Esophagus muscularis mucosa (tissue), 4 donors: ENCODE results near the gene CBFA2T3.

Source experiments
- EP300 ChIP-seq: sonication (generic); formaldehyde crosslinking; IDR thresholded peaks from one replicate; pipeline ENCODE4 v1.6.1; 2017; ENCODE audit warnings: antibody characterized with exemption
- POLR2A ChIP-seq: fragments of 450-650 bp; IDR thresholded peaks from one replicate; pipeline ENCODE4 v1.6.1; 2017; ENCODE audit warnings: antibody characterized with exemption, moderate library complexity, mild to moderate bottlenecking, low read depth
- POLR2AphosphoS5 ChIP-seq, 2 donors: sonication (generic); formaldehyde crosslinking; IDR thresholded peaks; one replicate each; pipeline ENCODE4 v1.6.1; 2017; ENCODE audit warnings: antibody characterized with exemption in 2 of 2
- TF ChIP-seq, protein P1 (sequence below), 3 experiments: fragments of 200-600 bp in 2 of 3; fragments of 450-650 bp in 1 of 3; sonication (generic) in 2 of 3; IDR thresholded peaks; one replicate each; pipeline ENCODE4 v1.5.1; 2017 to 2019; ENCODE audit warnings: antibody characterized with exemption in 3 of 3, mild to moderate bottlenecking in 2 of 3, moderate library complexity in 1 of 3

DNA sequence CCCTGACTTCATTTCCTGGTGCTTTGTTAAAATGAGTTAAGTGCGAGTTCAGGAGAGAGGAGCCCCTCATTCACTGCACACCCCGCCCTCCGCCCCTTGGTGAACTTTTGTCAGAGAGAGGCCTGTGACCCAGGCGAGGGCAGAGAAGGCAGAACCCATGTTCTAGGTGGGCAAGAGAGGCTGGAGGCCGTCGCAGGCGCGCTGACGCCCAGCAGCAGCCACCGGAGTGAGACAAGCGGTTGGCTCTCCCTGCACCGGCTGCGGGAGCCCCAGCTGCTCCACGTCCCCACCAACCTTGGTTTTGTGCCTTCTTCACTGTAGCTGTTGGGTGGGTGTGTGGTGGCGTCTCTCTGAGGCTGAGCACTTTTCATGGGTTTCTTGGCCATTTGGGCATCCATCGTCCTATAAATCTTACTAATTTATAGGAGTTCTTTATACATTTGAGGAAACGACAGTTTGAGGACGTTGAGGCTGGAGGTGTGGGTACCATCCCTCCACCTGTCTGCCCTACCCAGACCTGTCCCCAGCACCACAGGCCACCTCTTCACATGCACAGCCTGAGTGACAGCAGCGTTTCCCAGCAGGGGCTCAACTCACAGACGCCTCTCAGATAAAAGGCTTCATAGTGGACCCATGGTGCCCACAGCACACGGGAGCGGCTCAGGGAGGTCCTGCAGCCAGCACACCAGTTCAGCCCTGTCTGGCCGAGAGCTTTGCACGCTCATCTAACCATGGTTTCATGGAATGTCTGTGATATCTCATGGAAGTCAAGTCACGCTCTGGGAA, 45.2 kb upstream of the CBFA2T3 start:
- TF ChIP-seq POLR2A (no peak), EP300 (no peak), POLR2AphosphoS5 (IDR thresholded peaks at IDR 0.05) (no peak)
- TF ChIP-seq, protein P1, sequence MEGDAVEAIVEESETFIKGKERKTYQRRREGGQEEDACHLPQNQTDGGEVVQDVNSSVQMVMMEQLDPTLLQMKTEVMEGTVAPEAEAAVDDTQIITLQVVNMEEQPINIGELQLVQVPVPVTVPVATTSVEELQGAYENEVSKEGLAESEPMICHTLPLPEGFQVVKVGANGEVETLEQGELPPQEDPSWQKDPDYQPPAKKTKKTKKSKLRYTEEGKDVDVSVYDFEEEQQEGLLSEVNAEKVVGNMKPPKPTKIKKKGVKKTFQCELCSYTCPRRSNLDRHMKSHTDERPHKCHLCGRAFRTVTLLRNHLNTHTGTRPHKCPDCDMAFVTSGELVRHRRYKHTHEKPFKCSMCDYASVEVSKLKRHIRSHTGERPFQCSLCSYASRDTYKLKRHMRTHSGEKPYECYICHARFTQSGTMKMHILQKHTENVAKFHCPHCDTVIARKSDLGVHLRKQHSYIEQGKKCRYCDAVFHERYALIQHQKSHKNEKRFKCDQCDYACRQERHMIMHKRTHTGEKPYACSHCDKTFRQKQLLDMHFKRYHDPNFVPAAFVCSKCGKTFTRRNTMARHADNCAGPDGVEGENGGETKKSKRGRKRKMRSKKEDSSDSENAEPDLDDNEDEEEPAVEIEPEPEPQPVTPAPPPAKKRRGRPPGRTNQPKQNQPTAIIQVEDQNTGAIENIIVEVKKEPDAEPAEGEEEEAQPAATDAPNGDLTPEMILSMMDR (IDR thresholded peaks at IDR 0.05): no peak
